ENCODE data around the gene IGFBP6. TPM values are rescaled to one million over a fixed set of nuclear protein-coding genes. Genes with fewer than 3 reads are reported as not detected.
A peak's percentile ranks its signal among the peaks of the same experiment; 100 is the strongest.

The IGFBP6 gene
- total and polyA plus RNA-seq, 9 of the 15 experiments (the other 6 are each of a cell fraction or from before 2014, with no cell fraction given) = 0.15 to 1.4 (median 0.54) TPM

DNA sequence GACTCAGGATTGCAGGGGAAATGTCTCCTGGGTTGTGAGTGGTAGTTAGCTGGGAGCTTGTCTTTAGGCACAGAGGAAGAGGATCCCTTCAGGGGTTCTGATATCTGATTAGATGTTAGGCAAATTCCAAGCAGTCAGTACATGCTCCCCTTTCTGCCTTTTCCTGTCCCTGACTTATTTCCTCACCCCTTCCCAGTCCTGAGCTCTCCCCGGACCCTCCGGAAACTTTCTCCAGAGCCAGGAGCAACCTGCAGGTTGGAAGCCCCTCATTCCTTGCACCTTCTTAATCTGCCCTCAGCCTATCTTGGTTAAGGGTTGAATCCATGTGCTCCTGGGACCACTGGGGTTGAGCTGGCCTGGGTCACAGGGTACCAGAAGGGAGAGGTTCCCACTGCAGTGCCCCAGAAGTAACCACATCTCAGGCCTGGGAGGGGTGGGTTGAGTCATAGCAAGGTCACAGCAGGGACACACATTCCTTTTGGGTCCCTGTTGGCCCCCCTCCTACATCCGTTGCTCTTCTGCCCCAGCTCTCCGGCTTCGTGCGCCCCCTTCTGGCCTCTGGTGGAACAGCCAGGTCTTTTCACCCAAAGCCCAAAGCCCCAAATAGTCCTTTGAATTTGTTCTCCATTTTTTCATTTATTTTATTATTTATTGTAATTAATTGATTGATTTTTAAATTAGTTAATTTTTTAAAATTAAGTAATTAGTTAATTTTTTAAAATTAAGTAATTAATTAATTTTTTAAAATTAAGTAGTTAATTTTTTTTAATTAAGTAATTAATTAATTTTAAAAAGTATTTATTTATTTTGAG lies 1.8 kb downstream of the IGFBP6 start (continued):
- TF ChIP-seq TCF7 (IDR thresholded peaks at IDR 0.05; ENCODE audit: borderline replicate concordance) (no peak), SETDB1 (IDR thresholded peaks at IDR 0.05; ENCODE audit: low read length) (no peak), RB1 (IDR thresholded peaks at IDR 0.05; ENCODE audit: low read depth) (peak; percentile 58), ZKSCAN8 (CRISPR knock-in tag; IDR thresholded peaks at IDR 0.05) (no peak), NCOA4 (IDR thresholded peaks at IDR 0.05; ENCODE audit: partially characterized antibody) (no peak), PTTG1 (tag; IDR thresholded peaks at IDR 0.05; ENCODE audit: low read depth) (no peak), SRSF7 (optimal IDR thresholded peaks at IDR 0.05; ENCODE audit: low read depth, low read length) (no peak), NCOA6 (IDR thresholded peaks at IDR 0.05) (no peak), YY1 (IDR thresholded peaks at IDR 0.05; ENCODE audit: borderline replicate concordance in 1 of 3, control insufficient read depth in 1 of 3, extremely low read depth in 1 of 3, insufficient read depth in 3 of 3, insufficient read length in 1 of 3, insufficient replicate concordance in 2 of 3, low read depth in 1 of 3, low read length in 2 of 3) (peak in 2 of 3 experiments; percentile 35 to 58), ZNF347 (CRISPR knock-in tag; IDR thresholded peaks at IDR 0.05; ENCODE audit: low read depth) (no peak), FUS (optimal IDR thresholded peaks at IDR 0.05; ENCODE audit: low read depth, low read length) (no peak), FOSL1 (tag; conservative IDR thresholded peaks at IDR 0.05) (peak; percentile 90), SIN3A (IDR thresholded peaks at IDR 0.05; ENCODE audit: borderline replicate concordance in 2 of 2, control insufficient read depth in 1 of 2, low read depth in 2 of 2, low read length in 2 of 2) (0 out of 4 replicates have a peak, but pooled peaks of 1 of the 2 experiments have one; percentile 34), POLR2B (IDR thresholded peaks at IDR 0.05; ENCODE audit: low read depth, partially characterized antibody) (no peak), ZNF316 (IDR thresholded peaks at IDR 0.05) (no peak), NR4A1 (CRISPR knock-in tag; IDR thresholded peaks at IDR 0.05) (no peak), NR4A1 (tag; IDR thresholded peaks at IDR 0.05) (no peak)
- TF ChIP-seq, protein P1, sequence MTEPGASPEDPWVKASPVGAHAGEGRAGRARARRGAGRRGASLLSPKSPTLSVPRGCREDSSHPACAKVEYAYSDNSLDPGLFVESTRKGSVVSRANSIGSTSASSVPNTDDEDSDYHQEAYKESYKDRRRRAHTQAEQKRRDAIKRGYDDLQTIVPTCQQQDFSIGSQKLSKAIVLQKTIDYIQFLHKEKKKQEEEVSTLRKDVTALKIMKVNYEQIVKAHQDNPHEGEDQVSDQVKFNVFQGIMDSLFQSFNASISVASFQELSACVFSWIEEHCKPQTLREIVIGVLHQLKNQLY (CRISPR knock-in tag; conservative IDR thresholded peaks at IDR 0.05) = no peak
- TF ChIP-seq, protein P2, sequence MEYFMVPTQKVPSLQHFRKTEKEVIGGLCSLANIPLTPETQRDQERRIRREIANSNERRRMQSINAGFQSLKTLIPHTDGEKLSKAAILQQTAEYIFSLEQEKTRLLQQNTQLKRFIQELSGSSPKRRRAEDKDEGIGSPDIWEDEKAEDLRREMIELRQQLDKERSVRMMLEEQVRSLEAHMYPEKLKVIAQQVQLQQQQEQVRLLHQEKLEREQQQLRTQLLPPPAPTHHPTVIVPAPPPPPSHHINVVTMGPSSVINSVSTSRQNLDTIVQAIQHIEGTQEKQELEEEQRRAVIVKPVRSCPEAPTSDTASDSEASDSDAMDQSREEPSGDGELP (CRISPR knock-in tag; IDR thresholded peaks at IDR 0.05; ENCODE audit: borderline replicate concordance) = peak; percentile 60; the same call in 1 of the 2 replicates
- TF ChIP-seq, protein P3, sequence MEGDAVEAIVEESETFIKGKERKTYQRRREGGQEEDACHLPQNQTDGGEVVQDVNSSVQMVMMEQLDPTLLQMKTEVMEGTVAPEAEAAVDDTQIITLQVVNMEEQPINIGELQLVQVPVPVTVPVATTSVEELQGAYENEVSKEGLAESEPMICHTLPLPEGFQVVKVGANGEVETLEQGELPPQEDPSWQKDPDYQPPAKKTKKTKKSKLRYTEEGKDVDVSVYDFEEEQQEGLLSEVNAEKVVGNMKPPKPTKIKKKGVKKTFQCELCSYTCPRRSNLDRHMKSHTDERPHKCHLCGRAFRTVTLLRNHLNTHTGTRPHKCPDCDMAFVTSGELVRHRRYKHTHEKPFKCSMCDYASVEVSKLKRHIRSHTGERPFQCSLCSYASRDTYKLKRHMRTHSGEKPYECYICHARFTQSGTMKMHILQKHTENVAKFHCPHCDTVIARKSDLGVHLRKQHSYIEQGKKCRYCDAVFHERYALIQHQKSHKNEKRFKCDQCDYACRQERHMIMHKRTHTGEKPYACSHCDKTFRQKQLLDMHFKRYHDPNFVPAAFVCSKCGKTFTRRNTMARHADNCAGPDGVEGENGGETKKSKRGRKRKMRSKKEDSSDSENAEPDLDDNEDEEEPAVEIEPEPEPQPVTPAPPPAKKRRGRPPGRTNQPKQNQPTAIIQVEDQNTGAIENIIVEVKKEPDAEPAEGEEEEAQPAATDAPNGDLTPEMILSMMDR (IDR thresholded peaks at IDR 0.05 in 2 of 3, conservative IDR thresholded peaks at IDR 0.05 in 1 of 3; ENCODE audit: insufficient read depth in 2 of 3, low read depth in 1 of 3, low read length in 3 of 3) = peak; percentile 94 to 96 (median 94)
- TF ChIP-seq, protein P4, sequence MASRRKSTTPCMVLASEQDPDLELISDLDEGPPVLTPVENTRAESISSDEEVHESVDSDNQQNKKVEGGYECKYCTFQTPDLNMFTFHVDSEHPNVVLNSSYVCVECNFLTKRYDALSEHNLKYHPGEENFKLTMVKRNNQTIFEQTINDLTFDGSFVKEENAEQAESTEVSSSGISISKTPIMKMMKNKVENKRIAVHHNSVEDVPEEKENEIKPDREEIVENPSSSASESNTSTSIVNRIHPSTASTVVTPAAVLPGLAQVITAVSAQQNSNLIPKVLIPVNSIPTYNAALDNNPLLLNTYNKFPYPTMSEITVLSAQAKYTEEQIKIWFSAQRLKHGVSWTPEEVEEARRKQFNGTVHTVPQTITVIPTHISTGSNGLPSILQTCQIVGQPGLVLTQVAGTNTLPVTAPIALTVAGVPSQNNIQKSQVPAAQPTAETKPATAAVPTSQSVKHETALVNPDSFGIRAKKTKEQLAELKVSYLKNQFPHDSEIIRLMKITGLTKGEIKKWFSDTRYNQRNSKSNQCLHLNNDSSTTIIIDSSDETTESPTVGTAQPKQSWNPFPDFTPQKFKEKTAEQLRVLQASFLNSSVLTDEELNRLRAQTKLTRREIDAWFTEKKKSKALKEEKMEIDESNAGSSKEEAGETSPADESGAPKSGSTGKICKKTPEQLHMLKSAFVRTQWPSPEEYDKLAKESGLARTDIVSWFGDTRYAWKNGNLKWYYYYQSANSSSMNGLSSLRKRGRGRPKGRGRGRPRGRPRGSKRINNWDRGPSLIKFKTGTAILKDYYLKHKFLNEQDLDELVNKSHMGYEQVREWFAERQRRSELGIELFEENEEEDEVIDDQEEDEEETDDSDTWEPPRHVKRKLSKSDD (conservative IDR thresholded peaks at IDR 0.05; ENCODE audit: low read length) = no peak
